GM21723 (cell line): Measurements from ENCODE around the gene SLC5A10.

Source experiments
- ATAC-seq: cut with Tn5 transposase; IDR thresholded peaks from one replicate; pipeline ENCODE4 v1.9.1; 2021; ENCODE audit warnings: mild to moderate bottlenecking, moderate library complexity; ENCODE audit not compliant: unreplicated experiment

SLC5A10 gene

DNA sequence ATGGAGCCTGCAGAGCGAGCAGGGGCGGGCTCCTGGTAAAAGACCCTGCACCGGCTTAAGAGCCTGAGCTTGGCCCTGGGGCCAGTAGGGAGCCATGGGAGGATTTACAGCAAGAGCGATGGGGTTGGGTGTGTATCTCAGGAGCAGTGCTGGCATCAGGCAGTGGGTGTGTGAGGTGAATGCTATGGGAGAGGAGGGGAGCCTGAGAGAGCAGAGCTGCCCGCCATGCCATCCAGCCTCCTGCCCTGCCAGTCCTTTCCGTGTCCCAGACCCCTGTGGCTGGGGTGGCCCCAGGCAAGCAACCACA, 29.3 kb downstream of the SLC5A10 start:
- ATAC-seq: no peak

DNA sequence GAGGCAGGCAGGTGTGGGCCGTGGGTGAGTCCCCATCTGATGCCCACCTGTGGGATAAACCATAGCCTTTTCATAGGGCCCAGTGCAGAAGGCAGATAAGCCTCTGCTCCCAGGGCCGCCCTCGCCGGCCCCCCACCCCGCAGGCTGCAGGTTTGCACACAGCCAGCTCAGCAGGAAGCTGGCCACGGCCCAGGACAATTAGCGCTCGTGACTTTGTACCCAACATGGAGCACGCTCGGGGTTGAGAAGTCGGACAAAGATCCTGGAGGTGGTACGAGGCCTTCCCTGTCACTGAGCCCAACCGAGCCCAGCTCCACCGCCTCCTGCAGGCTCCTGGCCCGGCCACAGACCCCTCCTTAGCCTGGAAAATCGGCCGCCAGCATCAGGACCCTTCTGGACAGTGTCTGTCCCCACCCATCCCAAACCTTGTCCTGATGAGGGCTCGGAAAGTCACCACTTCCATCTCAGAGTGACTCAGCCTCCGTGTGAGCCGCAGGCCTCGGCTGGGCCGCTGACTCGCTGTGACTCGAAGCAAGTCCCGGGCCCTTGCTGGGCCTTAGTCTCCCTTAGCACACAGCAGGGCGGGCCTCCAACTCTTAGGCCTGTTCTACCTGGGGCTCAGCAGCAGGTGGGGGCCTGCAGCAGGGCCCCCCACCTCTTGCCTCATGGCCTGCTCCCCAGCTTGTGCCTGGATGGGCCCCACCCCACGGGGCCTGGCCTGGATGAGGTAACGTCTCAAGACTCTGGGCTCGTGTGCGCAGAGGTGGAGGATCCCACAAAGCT, 29.9 kb downstream of the SLC5A10 start:
- no peak for ATAC-seq

- no peak for ATAC-seq
Observed at GRCh38 chr17:18984273-18985114, 32.5 kb downstream of the SLC5A10 start.

DNA sequence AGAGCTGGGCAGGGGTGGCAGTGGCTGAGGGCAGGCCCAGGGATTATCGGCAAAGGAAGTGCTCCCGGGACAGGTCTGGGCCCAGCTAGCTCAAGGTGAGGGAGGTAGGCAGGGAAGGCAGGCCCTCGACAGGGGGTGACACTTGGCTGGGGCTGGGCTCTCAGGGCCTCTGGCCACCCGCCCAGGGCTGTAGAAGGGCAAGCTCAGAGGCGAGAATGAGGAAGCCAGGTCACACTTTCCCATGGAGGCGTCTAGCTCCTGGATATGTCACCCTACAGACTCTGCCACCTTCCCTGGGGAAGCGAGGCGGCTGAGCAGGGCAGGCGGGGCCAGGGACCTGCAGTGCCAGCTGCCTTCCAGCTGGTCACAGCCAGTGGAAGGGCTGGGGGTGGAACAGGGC, 33.5 kb downstream of the SLC5A10 start:
- no peak for ATAC-seq

GRCh38 chr17:18986541-18987229, 34.7 kb downstream of the SLC5A10 start:
- no peak for ATAC-seq

DNA sequence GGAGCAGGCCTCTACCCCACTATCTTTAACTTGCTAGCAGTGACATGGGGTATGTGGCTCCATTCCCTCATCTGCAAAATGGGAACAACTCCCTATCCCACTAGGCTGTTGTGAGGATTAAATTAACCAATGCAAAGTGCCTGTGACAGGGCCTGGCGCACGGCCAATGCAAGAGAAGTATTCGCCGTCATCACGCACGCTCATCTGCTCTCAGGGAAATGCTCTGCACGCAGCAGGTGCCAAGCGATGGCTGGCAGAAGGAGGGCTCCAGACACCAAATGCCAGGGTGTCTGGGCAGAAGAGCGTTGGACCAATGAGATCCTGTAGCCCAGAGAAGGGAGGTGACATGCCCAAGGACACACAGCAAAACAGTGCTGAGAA, 35.3 kb downstream of the SLC5A10 start:
- no peak for ATAC-seq

GRCh38 chr17:18987862-18988545, 36.0 kb downstream of the SLC5A10 start:
- ATAC-seq: no peak

DNA sequence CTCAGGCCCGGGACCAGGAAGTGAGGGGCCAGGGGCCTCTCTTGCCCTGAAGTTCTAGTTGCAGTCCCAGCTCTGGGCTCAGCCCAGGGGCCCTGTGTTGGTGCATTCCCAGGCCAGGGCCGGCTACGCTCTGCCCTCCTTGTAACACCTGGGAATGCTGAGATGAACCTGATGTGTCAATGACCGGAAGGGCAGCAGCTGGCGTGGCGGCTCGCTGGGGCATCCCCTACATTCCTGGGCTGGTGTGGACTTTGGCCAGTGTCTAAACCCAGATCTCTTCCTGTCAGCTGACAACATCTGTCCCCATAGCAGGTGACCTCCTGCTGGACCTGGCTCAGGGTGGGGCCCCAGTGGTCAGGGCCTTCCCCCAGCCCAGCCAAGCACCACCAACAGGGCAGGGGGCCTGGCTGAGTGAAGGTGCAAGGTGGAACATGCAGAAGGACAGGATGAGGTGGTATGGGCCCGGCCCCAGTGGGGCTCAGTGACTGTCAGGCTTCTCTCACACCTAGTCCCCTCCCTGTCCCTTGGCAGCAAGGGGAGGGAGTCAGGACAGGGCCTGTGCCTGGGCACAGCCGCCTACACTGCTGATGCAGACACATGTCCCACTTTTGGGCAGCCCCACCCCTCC, 36.7 kb downstream of the SLC5A10 start:
- no peak for ATAC-seq

DNA sequence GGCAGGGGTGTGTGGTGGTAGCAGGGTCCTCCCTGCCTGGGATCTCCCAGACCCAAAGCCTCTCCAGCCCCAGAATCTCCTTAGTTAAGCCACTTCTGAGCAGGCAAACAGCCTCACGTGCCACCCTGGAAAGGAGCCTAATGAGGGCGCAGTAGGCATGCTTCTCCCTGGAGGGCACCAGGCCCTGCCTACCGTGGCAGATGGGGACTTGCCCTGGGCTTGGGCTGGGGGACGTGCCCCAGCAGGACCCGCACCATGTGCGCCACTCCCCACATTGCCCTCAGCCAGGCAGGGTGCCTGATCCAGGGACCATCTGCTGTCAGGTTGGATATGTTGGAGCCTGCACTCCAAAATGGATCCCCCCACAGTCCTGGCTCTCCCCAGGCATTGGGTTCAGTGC, 38.4 kb downstream of the SLC5A10 start:
- ATAC-seq: no peak

GRCh38 chr17:18991531-18992315, 39.8 kb downstream of the SLC5A10 start:
- ATAC-seq: no peak

- ATAC-seq: no peak
Observed at GRCh38 chr17:18992454-18993130, 40.6 kb downstream of the SLC5A10 start.

DNA sequence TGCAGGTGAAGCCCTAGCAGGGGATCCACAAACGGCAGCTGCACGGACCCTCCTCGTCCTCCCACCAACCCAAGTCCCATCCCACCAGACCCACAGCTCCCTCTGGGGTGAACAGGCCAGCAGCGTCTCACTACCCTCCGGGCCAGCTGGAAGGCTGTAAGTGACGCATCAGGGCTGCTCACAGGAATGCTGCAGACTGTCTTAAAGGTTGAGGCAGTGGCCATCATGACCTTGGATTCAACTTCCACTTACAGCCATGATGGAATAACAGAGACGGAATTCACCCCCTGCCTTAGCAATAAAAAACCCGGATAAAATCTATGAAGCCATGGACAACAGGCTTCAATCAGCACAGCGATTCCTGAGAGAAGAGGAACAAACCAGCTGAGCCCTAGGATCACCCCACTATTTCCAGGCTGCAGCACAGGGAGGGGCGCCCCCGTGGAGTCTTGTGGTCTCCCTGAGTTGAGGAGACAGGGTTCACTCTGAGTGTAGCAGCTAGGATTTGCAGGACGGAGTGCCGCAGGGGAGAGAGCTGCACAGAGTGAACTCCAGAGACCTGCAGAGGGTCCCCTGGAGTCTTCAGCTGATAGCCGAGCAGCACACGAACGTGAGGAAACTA, 42.1 kb downstream of the SLC5A10 start:
- no peak for ATAC-seq

- no peak for ATAC-seq
Observed at GRCh38 chr17:18994631-18995030, 42.7 kb downstream of the SLC5A10 start.

- no peak for ATAC-seq
Observed at GRCh38 chr17:18995220-18995619, 43.3 kb downstream of the SLC5A10 start.

DNA sequence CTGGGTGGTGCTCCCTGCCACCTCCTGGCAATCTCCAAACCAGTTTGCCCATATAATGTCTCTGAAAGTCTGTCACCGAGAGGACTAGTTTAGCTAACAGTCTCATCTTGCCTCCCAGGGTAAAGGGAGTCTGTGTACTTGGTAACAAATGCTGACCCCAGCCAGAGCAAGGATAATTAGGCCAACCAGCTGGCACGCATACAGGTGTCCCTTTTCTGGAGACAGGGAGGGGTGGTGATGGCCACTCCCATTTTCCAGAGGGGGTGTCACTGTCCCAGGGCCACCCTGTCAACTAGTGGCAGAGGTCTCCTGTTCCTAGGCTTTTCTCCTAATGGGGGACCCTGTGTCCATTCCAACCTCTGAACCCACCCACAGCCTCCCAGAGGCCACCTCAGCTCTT, 44.5 kb downstream of the SLC5A10 start:
- ATAC-seq: no peak

DNA sequence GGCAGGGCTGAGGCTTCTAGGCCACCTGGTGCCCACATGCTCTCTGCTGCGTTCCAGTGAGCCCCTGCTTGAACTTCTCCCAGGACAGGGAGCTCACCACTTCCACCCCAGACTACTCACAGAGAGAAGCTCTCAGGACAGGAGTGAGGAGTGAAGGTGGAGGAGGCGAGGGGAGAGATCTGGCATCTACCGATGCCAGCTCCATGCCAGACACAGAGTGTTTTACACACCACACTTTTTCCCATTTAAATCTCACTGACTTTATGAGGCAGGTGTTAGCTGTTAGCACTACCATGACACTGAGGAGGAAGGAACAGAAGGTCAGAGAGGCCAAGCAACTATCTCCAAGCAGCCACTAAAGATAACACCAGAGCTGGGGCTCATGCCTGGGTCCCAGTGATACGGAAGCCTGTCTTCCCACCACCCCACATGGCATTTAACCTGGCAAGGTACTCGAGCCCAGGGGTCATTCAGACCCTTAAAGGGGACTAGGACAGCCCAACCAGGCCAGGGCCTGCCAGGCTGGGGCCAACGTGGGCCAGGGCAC, 45.8 kb downstream of the SLC5A10 start:
- ATAC-seq: no peak

DNA sequence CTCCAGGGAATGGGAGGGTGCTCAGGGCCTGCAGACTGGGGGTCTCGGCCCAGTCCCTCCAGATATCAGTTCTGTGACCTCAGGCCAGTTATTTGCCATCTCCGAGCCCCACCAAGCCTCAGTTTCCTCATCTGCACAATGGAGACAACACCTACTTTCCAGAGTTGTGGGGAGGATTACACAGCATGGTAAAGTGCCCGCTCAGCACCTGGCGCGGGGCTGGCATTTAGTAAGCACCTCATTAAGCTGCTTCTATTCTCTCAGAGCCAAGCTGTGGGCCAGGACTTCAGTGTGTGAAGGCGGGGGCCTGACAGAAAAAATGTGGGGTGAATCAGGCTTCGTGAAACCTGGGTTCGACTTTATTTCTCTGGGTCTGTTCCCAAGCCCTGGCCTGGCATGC, 47.4 kb downstream of the SLC5A10 start:
- no peak for ATAC-seq

DNA sequence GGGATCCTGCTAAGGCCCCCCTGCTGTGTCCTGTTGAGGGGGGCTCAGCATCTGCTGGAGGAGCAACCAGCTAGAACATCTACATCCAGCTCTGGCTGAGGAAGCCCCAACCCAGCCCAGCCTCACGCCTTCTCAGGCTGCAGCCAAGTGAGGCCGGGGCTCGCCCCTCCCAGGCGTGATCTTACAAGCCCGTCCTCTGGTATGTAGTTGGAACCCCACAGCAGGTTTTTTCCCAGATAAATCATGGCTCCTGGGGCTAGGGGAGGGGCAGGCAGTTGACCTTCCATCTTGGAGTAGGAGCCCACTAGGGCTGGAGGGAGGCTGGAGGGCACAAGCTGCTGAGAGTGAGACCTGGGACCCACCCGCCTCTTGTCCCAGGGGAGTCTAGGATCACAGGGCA, 47.9 kb downstream of the SLC5A10 start:
- no peak for ATAC-seq
